MV-4-11 (cell line): ENCODE measurements around the gene MALRD1.

ENCODE experiments used
- DNase-seq: peaks from one replicate; lab custom pipeline; 2025; lab: John Stamatoyannopoulos, UW

MALRD1 gene

GRCh38 chr10:19652750-19653149, 604.1 kb downstream of the MALRD1 start:
- no peak for DNase-seq

- no peak for DNase-seq
Observed at GRCh38 chr10:19653931-19654330, 605.3 kb downstream of the MALRD1 start.

- DNase-seq: peak; percentile 52
Observed at GRCh38 chr10:19654576-19654975, 606.0 kb downstream of the MALRD1 start.

- DNase-seq: no peak
Observed at GRCh38 chr10:19656420-19657042, 607.9 kb downstream of the MALRD1 start.

GRCh38 chr10:19658131-19658530, 609.5 kb downstream of the MALRD1 start:
- DNase-seq: no peak

GRCh38 chr10:19658622-19659233, 610.1 kb downstream of the MALRD1 start:
- DNase-seq: no peak

- no peak for DNase-seq
Observed at GRCh38 chr10:19659920-19660655, 611.5 kb downstream of the MALRD1 start.

- no peak for DNase-seq
Observed at GRCh38 chr10:19663344-19663743, 614.7 kb downstream of the MALRD1 start.

GRCh38 chr10:19668116-19668515, 619.5 kb downstream of the MALRD1 start:
- peak; percentile 84 for DNase-seq

- no peak for DNase-seq
Observed at GRCh38 chr10:19676063-19676462, 627.5 kb downstream of the MALRD1 start.

GRCh38 chr10:19683356-19683755, 634.8 kb downstream of the MALRD1 start:
- no peak for DNase-seq

GRCh38 chr10:19683960-19684359, 635.4 kb downstream of the MALRD1 start:
- DNase-seq: no peak

- DNase-seq: no peak
Observed at GRCh38 chr10:19688344-19688743, 639.7 kb downstream of the MALRD1 start.

- no peak for DNase-seq
Observed at GRCh38 chr10:19689231-19689630, 640.6 kb downstream of the MALRD1 start.

- DNase-seq: no peak
Observed at GRCh38 chr10:19699299-19699698, 650.7 kb downstream of the MALRD1 start.

- DNase-seq: no peak
Observed at GRCh38 chr10:19701427-19702052, 652.9 kb downstream of the MALRD1 start.

- DNase-seq: no peak
Observed at GRCh38 chr10:19702215-19702614, 653.6 kb downstream of the MALRD1 start.

GRCh38 chr10:19704544-19704943, 655.9 kb downstream of the MALRD1 start:
- no peak for DNase-seq

- DNase-seq: no peak
Observed at GRCh38 chr10:19705250-19705649, 656.6 kb downstream of the MALRD1 start.

GRCh38 chr10:19706904-19707303, 658.3 kb downstream of the MALRD1 start:
- no peak for DNase-seq

GRCh38 chr10:19707376-19707775, 658.8 kb downstream of the MALRD1 start:
- DNase-seq: no peak

GRCh38 chr10:19708031-19708430, 659.4 kb downstream of the MALRD1 start:
- DNase-seq: no peak

- DNase-seq: no peak
Observed at GRCh38 chr10:19710600-19710999, 662.0 kb downstream of the MALRD1 start.
